Suprapubic skin (tissue), 4 donors: Measurements from ENCODE around the gene CD244. TPM values are rescaled to one million over a fixed set of nuclear protein-coding genes. Genes with fewer than 3 reads are reported as not detected.
"Not testable (repeated sequence)": the region's sequence is repeated elsewhere in the genome, so short reads cannot be mapped to it uniquely, and the experiment has no call there.

Experiments used
- DNase-seq, 2 donors: peaks; one replicate each; pipeline ENCODE4 v3.0.0-alpha.2; 2019; ENCODE audit warnings: low spot score in 2 of 2
- H3K27ac ChIP-seq: fragments of 200-600 bp; sonication (generic); one replicate; pipeline ENCODE4 v1.5.1; 2019
- H3K27me3 ChIP-seq: fragments of 200-600 bp; sonication (generic); one replicate; pipeline ENCODE4 v1.5.1; 2019
- H3K36me3 ChIP-seq: fragments of 200-600 bp; sonication (generic); one replicate; pipeline ENCODE4 v1.5.1; 2019
- H3K4me1 ChIP-seq: fragments of 200-600 bp; sonication (generic); one replicate; pipeline ENCODE4 v1.5.1; 2019
- H3K4me3 ChIP-seq: fragments of 200-600 bp; sonication (generic); one replicate; pipeline ENCODE4 v1.5.1; 2019; ENCODE audit warnings: mild to moderate bottlenecking
- H3K9me3 ChIP-seq: fragments of 200-600 bp; sonication (generic); one replicate; pipeline ENCODE4 v1.5.1; 2019
- CTCF ChIP-seq, 2 donors: fragments of 200-600 bp in 1 of 2; fragments of 450-650 bp in 1 of 2; sonication (generic) in 1 of 2; IDR thresholded peaks; one replicate each; pipeline ENCODE4 v1.5.1; 2016 to 2019; ENCODE audit warnings: antibody characterized with exemption in 2 of 2, mild to moderate bottlenecking in 1 of 2, moderate library complexity in 1 of 2
- EP300 ChIP-seq: sonication (generic); formaldehyde crosslinking; IDR thresholded peaks from one replicate; pipeline ENCODE4 v1.6.1; 2017; ENCODE audit warnings: antibody characterized with exemption
- POLR2A ChIP-seq, 2 donors: fragments of 450-650 bp; IDR thresholded peaks; one replicate each; pipeline ENCODE4 v1.6.1; 2017; ENCODE audit warnings: antibody characterized with exemption in 2 of 2, mild to moderate bottlenecking in 2 of 2, moderate library complexity in 2 of 2
- POLR2AphosphoS5 ChIP-seq, 3 donors: sonication (generic); formaldehyde crosslinking; IDR thresholded peaks; one replicate each; pipeline ENCODE4 v1.6.1; 2017; ENCODE audit warnings: antibody characterized with exemption in 3 of 3
- WGBS: methylation state at CpG from one replicate; pipeline ENCODE4 v1.1.5; 2018; 5-methylcytosine and 5-hydroxymethylcytosine counted together
- total RNA-seq, 4 donors: library from RNA; depleted of rRNA; stranded (reverse); fragments of >200 nt; gene quantifications; one replicate each; pipeline ENCODE4 v1.1.0, GENCODE V29; 2016

Gene CD244
- total RNA-seq, 4 donors from 2014 or later = 0.49 to 0.68 TPM; not detected in 2

DNA sequence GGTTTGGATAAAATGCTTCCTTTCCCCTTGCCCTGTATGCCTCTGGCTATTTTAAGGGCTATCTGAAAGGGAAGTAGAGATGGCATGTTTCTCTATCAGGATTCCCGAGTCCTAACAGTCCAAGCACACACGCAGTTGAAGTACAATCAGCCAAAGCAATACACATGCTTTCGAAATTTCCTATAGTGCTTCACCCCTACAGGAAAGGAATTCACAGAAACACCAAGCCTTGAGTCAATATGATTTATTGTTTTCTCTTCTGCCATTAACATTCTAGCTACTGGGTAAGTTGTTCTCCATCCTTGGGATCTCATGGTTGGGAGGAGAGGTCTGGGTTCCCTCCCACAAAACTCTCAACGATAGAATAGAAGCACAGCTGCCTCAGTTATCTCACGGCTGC is 13.6 kb upstream of the CD244 start:
- no peaks in the 10 kb centered on the region for H3K4me1 ChIP-seq

GRCh38 chr1:160875591-160875990 is 12.9 kb upstream of the CD244 start:
- not testable (repeated sequence) for H3K27me3 ChIP-seq, DNase-seq, H3K4me1 ChIP-seq, H3K9me3 ChIP-seq, H3K36me3 ChIP-seq, H3K4me3 ChIP-seq, H3K27ac ChIP-seq
- WGBS = 88% methylated on average over 4 of the region's 4 CpGs

More for the DNA sequence above, 13.6 kb upstream of the CD244 start:
- H3K9me3 ChIP-seq = no peaks in the 10 kb centered on the region
- no peaks in the 10 kb centered on the region for H3K27me3 ChIP-seq
- 79% methylated on average over 5 of the region's 5 CpGs for WGBS
- no peaks in the 10 kb centered on the region for H3K36me3 ChIP-seq
- TF ChIP-seq POLR2AphosphoS5 (IDR thresholded peaks at IDR 0.05) = no peak
- TF ChIP-seq CTCF (IDR thresholded peaks at IDR 0.05) = no peak
- no peak for TF ChIP-seq EP300
- no peak for TF ChIP-seq POLR2A (IDR thresholded peaks at IDR 0.05)
- no peak overlapping the region for H3K27ac ChIP-seq
- DNase-seq = no peak
- no peak overlapping the region for H3K4me3 ChIP-seq

- no peaks in the 10 kb centered on the region for H3K27me3 ChIP-seq
- no peaks in the 10 kb centered on the region for H3K36me3 ChIP-seq
- no peak for DNase-seq
- H3K4me1 ChIP-seq = no peaks in the 10 kb centered on the region
- H3K27ac ChIP-seq = no peak overlapping the region
- TF ChIP-seq CTCF (IDR thresholded peaks at IDR 0.05) = no peak
- TF ChIP-seq POLR2A (IDR thresholded peaks at IDR 0.05) = no peak
- no peaks in the 10 kb centered on the region for H3K9me3 ChIP-seq
- H3K4me3 ChIP-seq = no peak overlapping the region
- WGBS = 44% methylated on average over 3 of the region's 3 CpGs
Measured at GRCh38 chr1:160874935-160875334, 12.2 kb upstream of the CD244 start.

GRCh38 chr1:160868141-160868540 is 5.5 kb upstream of the CD244 start:
- Histone ChIP-seq H3K4me1 (no peaks in the 10 kb centered on the region), H3K4me3 (no peak overlapping the region), H3K9me3 (no peaks in the 10 kb centered on the region), H3K27me3 (no peaks in the 10 kb centered on the region), H3K36me3 (no peaks in the 10 kb centered on the region), H3K27ac (no peak overlapping the region)
- 52% methylated on average over 3 of the region's 3 CpGs for WGBS
- no peak for DNase-seq
- TF ChIP-seq POLR2AphosphoS5 (IDR thresholded peaks at IDR 0.05) (no peak), POLR2A (IDR thresholded peaks at IDR 0.05) (no peak), CTCF (IDR thresholded peaks at IDR 0.05) (no peak), EP300 (no peak)

DNA sequence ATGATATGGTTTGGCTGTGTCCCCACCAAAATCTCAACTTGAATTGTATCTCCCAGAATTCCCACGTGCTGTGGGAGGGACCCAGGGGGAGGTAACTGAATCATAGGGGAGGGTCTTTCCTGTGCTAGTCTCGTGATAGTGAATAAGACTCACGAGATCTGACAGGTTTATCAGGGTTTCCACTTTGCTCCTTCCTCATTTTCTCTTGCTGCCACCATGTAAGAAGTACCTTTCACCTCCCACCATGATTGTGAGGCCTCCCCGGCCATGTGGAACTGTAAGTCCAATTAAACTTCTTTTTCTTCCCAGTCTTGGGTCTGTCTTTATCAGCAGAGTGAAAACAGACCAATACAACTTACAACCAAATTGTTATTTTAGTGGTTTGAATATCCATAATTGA is 5.0 kb upstream of the CD244 start:
- H3K27me3 ChIP-seq, H3K4me1 ChIP-seq, H3K36me3 ChIP-seq, H3K27ac ChIP-seq, H3K4me3 ChIP-seq, DNase-seq, H3K9me3 ChIP-seq: not testable (repeated sequence)
- 46% methylated on average over 4 of the region's 4 CpGs for WGBS

DNA sequence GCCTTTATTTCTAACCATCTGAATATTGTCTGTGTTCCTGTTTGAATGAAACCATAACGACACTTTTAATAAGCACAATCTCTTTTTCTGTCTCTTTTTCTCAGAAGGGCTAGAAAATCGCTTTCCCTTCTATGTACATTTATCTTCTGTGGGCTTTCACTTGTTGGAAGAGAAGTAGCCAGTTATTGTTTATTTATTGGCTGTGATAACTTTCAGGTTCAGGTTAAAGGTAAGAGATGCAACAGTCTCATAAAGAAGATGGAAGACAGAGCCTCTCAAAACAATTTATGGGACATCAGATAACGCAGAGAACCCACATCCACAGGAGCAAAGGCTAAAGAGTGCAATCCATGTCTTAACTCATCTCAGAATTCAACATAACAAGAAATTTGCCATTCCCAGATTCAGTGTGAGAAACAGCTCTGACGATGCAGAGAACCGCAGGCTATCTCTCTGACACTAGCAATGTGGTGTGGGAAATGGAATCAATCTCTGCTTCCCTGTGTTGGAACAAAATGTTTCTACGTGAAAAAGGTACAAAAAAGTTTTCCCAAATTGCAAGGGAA is 4.1 kb upstream of the CD244 start:
- H3K4me1 ChIP-seq = peaks cover 9% of the 10 kb centered on the region
- H3K9me3 ChIP-seq = no peaks in the 10 kb centered on the region
- H3K4me3 ChIP-seq = no peak overlapping the region
- no peak for DNase-seq
- H3K27me3 ChIP-seq = no peaks in the 10 kb centered on the region
- 69% methylated on average over 6 of the region's 6 CpGs for WGBS
- H3K36me3 ChIP-seq = no peaks in the 10 kb centered on the region
- no peak overlapping the region for H3K27ac ChIP-seq
- no peak for TF ChIP-seq EP300

DNA sequence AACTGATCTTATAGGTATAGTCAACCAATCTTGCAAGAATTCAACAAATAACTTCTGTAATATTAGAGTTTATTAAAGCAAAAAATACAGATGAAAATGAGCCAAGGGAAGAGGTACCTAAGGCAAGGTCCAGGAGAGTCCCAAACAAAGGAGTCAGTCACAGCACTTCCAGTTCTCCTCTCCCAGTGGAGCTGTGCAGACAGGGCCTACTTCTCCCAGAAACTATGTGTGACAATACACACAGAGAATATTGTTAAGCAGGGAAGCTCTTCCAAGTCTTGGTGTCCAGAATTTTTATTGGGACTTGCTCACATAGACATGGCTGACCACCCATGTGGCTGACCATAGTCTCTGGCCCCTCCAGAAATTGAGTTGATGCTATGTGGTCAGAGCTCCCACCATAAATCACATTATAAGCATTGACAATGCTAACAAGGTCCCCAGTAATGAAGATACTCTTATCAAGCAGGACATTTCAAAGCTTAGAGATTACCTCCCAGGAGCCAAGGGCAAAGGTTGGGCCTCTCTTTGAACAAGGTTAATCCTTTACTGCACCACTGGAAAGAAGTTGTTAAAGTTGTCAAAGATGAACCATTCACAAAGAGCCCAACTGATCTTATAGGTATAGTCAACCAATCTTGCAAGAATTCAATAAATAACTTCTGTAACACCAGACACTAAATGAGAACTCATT is 3.5 kb upstream of the CD244 start:
- no peak for TF ChIP-seq POLR2AphosphoS5 (IDR thresholded peaks at IDR 0.05)
- no peak for TF ChIP-seq CTCF (IDR thresholded peaks at IDR 0.05)
- no peak for TF ChIP-seq EP300
- no peak for TF ChIP-seq POLR2A (IDR thresholded peaks at IDR 0.05)
- no peak for DNase-seq
- Histone ChIP-seq H3K9me3 (no peaks in the 10 kb centered on the region), H3K36me3 (no peaks in the 10 kb centered on the region), H3K4me3 (no peak overlapping the region), H3K4me1 (peaks cover 9% of the 10 kb centered on the region), H3K27me3 (no peaks in the 10 kb centered on the region), H3K27ac (no peak overlapping the region)
